Heart left ventricle (tissue), 16 donors: ENCODE measurements around the gene CUX1. TPM values are rescaled to one million over a fixed set of nuclear protein-coding genes. Genes with fewer than 3 reads are reported as not detected.

Experiments used
- ATAC-seq, 4 donors: fragments of 200-7000 bp; cut with Tn5 transposase; one replicate each; pipeline ENCODE4 v1.9.1; 2020 to 2022; ENCODE audit warnings: moderate library complexity in 4 of 4, mild to moderate bottlenecking in 3 of 4, moderate number of reproducible peaks in 1 of 4
- DNase-seq, 5 donors: peaks; one replicate each; pipeline ENCODE4 v3.0.0-alpha.2; 2020
- H3K27ac ChIP-seq, 12 donors: fragments of 200-600 bp; sonication (generic) in 4 of 12; one replicate each; pipeline versions ENCODE4 v1.5.0 to v1.8.0; 2016 to 2022; ENCODE audit warnings: mild to moderate bottlenecking in 2 of 12
- H3K27me3 ChIP-seq, 9 donors: fragments of 200-600 bp; sonication (generic) in 2 of 9; one replicate each; pipeline versions ENCODE4 v1.5.1 to v1.8.0; 2016 to 2022; ENCODE audit warnings: mild to moderate bottlenecking in 3 of 9
- H3K36me3 ChIP-seq, 9 donors: fragments of 200-600 bp; sonication (generic) in 2 of 9; one replicate each; pipeline versions ENCODE4 v1.5.0 to v1.8.0; 2018 to 2022; ENCODE audit warnings: mild to moderate bottlenecking in 2 of 9
- H3K4me1 ChIP-seq, 12 donors: fragments of 200-600 bp; sonication (generic) in 4 of 12; one replicate each; pipeline versions ENCODE4 v1.5.0 to v1.8.0; 2016 to 2022; ENCODE audit warnings: mild to moderate bottlenecking in 3 of 12
- H3K4me3 ChIP-seq, 12 donors: fragments of 200-600 bp; sonication (generic) in 4 of 12; one replicate each; pipeline versions ENCODE4 v1.5.0 to v1.8.0; 2017 to 2022; ENCODE audit warnings: mild to moderate bottlenecking in 9 of 12, moderate library complexity in 4 of 12
- H3K9me3 ChIP-seq, 12 donors: fragments of 200-600 bp; sonication (generic) in 4 of 12; one replicate each; pipeline versions ENCODE4 v1.5.0 to v1.8.0; 2016 to 2022; ENCODE audit warnings: mild to moderate bottlenecking in 1 of 12
- POLR2A ChIP-seq, 2 donors: fragments of 450-650 bp; IDR thresholded peaks; one replicate each; pipeline ENCODE4 v1.6.1; 2017; ENCODE audit warnings: antibody characterized with exemption in 2 of 2, mild to moderate bottlenecking in 2 of 2, moderate library complexity in 2 of 2
- WGBS, 4 donors: extraction: QIAGEN DNeasy Blood & Tissue Kit in 2 of 4; methylation state at CpG; one replicate each; pipeline versions ENCODE4 v1.1.5 to v1.1.7; 2013 to 2018; 5-methylcytosine and 5-hydroxymethylcytosine counted together
- intact Hi-C, 10 donors: fragments of 100-400 bp; cut with DNase I; formaldehyde crosslinking; loops; one replicate each; pipeline versions ENCODE4 v1.11.1 to v1.14.2; 2022
- polyA plus RNA-seq, 2 donors: library from polyadenylated mRNA; stranded (reverse); fragments of 200-250 nt; gene quantifications; one replicate each; pipeline ENCODE4 v1.2.3, GENCODE V29; 2013
- total RNA-seq, 9 donors: library from RNA; depleted of rRNA in 2 of 9; stranded (reverse); fragments of >200 nt in 2 of 9; fragmentation: NEBNext Ultra II Directional in 3 of 9; extraction: Animal tissue kit (Norgen Biotek cat#: 25700) in 3 of 9; gene quantifications; one replicate each; pipeline versions ENCODE4 v1.1.0 to v1.2.4, GENCODE V29; 2016 to 2023
- TF ChIP-seq, protein P1 (sequence below), 12 donors: fragments of 200-600 bp; sonication (generic) in 4 of 12; IDR thresholded peaks; one replicate each; pipeline versions ENCODE4 v1.5.0 to v1.8.0; 2018 to 2022; ENCODE audit warnings: antibody characterized with exemption in 12 of 12, mild to moderate bottlenecking in 5 of 12
- donor health status: ischemic (EF 13 %, LVEDD 7.1; RV severe dilation, severe dysfunction).
- donor health status: healthy with polysubstance abuse.
- donor health status: DM: no; HTN: yes; CAD: no.
- donor health status: DM: no; HTN: no; CAD: no.
- donor health status: ischemic (EF 25% LVEDD 6.9; RV normal size, moderate dysfunction).
- donor health status: ischemic (EF 25% LVEDD 5.7; RV mildly dilated, moderate dysfunction).
- donor health status: healthy.
- donor health status: DM: yes; HTN: yes; CAD: no.
- donor health status: ischemic (EF 35%, LVEDD 5.7; RV mildly dilated, moderate dysfunction).
- donor health status: nonischemic (EF 11% LVEDD 7.7; RV severe dilation, severe dysfunction).
- donor health status: DM: yes; HTN: yes; CAD: no.
- donor health status: PGD.
- donor health status: ischemic (EF 29% LVEDD 5.4; RV normal size, mild dysfunction).
- donor health status: nonischemic (EF 23%, LVEDD 6.1; RV moderate dilation, normal function).

Gene CUX1
- total and polyA plus RNA-seq, 11 donors = 51.9 to 173 (median 122) TPM

DNA sequence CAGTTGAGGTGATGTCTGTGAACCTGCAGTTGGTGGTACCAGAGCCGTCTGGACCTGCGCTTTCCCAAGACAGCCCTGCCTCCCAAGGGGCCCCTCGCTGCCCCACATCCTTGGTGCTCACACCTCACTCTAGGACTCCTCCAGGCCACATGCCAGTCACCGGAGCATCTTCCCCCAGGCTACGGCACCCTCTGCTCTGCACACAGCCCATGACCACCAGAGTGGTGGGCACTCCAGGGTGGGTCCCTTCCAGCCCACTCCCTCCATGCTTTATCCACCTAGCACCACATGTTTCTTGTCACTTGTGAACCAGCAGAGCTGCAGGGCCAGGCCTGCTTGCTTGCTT lies 285.6 kb downstream of the CUX1 start:
- ATAC-seq (peak in 1 of 4 donors; percentile 23), DNase-seq (no peak)
- H3K4me1 ChIP-seq = no peaks in the 10 kb centered on the region
- TF ChIP-seq, protein P1, sequence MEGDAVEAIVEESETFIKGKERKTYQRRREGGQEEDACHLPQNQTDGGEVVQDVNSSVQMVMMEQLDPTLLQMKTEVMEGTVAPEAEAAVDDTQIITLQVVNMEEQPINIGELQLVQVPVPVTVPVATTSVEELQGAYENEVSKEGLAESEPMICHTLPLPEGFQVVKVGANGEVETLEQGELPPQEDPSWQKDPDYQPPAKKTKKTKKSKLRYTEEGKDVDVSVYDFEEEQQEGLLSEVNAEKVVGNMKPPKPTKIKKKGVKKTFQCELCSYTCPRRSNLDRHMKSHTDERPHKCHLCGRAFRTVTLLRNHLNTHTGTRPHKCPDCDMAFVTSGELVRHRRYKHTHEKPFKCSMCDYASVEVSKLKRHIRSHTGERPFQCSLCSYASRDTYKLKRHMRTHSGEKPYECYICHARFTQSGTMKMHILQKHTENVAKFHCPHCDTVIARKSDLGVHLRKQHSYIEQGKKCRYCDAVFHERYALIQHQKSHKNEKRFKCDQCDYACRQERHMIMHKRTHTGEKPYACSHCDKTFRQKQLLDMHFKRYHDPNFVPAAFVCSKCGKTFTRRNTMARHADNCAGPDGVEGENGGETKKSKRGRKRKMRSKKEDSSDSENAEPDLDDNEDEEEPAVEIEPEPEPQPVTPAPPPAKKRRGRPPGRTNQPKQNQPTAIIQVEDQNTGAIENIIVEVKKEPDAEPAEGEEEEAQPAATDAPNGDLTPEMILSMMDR (IDR thresholded peaks at IDR 0.05) = no peak
- TF ChIP-seq POLR2A (IDR thresholded peaks at IDR 0.05) = no peak
- H3K36me3 ChIP-seq = peaks cover 0 to 83% (median 66%) of the 10 kb centered on the region in 9 donors
- no peak overlapping the region for H3K4me3 ChIP-seq
- H3K9me3 ChIP-seq = no peaks in the 10 kb centered on the region
- 90 to 98% (median 95%) methylated on average over 5 of the region's 5 CpGs for WGBS, 4 donors
- H3K27ac ChIP-seq = no peak overlapping the region
- H3K27me3 ChIP-seq = no peaks in the 10 kb centered on the region
- intact Hi-C loops = loop anchor here in 1 of 10 donors (10.0 kb wide), 1 partner anchor 48 kb away; no protein-coding TSS in a partner anchor

DNA sequence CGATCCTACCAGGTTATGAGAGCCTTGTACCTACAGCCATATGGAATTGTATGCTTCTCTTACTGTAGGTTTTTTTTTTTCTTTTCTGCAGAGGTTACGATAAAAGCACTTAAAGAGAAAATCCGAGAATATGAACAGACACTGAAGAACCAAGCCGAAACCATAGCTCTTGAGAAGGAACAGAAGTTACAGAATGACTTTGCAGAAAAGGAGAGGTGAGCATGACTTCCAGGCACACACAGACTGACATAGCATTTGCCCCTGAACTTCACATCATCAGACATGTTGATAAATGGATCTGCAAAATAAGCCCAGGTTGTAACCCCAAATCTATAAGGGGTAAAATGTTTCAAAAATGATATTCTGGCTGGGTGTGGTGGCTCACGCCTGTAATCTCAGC lies 286.8 kb downstream of the CUX1 start:
- Histone ChIP-seq H3K9me3 (no peaks in the 10 kb centered on the region), H3K4me3 (no peak overlapping the region), H3K27ac (no peak overlapping the region), H3K4me1 (no peaks in the 10 kb centered on the region), H3K27me3 (no peaks in the 10 kb centered on the region), H3K36me3 (peaks cover 0 to 86% (median 60%) of the 10 kb centered on the region in 9 donors)
- TF ChIP-seq, protein P1 (IDR thresholded peaks at IDR 0.05) = no peak
- no peak for TF ChIP-seq POLR2A (IDR thresholded peaks at IDR 0.05)
- 89 to 98% (median 97%) methylated on average over 5 of the region's 5 CpGs for WGBS, 4 donors
- ATAC-seq = no peak
- intact Hi-C loops = loop anchor here in 1 of 10 donors (10.0 kb wide), 1 partner anchor 49 kb away; no protein-coding TSS in a partner anchor
- peak in 1 of 5 donors; percentile 2 for DNase-seq

DNA sequence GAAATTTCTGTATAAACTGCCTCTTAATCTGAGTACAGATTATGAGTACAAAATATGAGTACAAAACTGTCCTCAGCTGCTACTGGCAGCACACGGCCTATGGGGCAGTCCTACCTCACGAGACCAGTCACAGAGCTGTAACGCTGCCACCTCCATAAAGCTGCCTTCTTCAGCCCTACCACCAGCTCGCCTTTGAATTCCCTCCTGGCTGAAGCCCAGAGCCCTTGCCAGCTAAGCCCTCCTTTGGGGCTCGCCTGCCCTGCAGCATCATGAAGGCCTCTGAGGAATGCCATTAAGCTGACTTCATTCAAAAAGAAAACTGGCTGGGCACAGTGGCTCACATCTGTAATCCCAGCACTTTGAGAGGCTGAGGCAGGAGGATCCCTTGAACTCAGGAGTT lies 289.2 kb downstream of the CUX1 start:
- peak in 1 of 5 donors; percentile 5 for DNase-seq
- Histone ChIP-seq H3K9me3 (no peaks in the 10 kb centered on the region), H3K4me3 (no peak overlapping the region), H3K27me3 (no peaks in the 10 kb centered on the region), H3K27ac (no peak overlapping the region), H3K36me3 (peaks cover 0 to 84% (median 46%) of the 10 kb centered on the region in 9 donors), H3K4me1 (no peaks in the 10 kb centered on the region)
- intact Hi-C loops = loop anchor here in 1 of 10 donors (10.0 kb wide), 1 partner anchor 52 kb away; no protein-coding TSS in a partner anchor
- WGBS, 4 donors = 55 to 78% (median 67%) methylated on average over 5 of the region's 5 CpGs
- ATAC-seq = peak in 3 of 4 donors; percentile 20 to 53 (median 20)
- TF ChIP-seq POLR2A (IDR thresholded peaks at IDR 0.05) = no peak
- TF ChIP-seq, protein P1 (IDR thresholded peaks at IDR 0.05) = no peak

DNA sequence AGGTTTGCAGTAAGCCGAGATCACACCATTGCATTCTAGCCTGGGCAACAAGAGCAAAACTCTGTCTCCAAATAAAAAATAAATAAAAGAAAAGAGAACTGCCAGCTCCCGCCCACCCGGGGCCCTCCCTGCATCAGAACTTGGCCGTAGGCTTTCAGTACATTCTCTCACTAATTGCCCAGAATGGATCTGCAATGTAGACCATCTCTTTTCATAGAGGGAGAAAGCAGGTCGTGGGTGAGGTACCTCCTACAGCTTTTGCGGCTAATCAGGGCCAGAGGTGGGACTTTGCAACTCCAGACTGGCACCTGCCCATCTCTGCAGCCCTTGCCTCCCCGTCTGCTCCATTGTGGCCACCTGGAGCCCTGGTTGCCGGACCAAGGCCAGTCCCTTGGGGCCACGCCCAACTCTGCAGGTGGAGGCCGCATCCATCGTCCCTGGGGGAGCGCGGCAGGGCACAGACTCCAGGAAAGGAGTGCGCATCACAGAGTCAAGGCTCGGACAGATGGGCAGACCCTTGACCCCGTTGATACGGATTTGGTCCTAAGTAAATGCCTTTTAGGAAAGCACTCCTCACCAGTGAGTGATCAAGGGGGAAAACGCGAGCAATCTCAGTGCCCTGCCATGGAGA lies 290.2 kb downstream of the CUX1 start:
- DNase-seq = peak in 1 of 5 donors; percentile 12
- no peaks in the 10 kb centered on the region for H3K4me1 ChIP-seq
- H3K9me3 ChIP-seq = no peaks in the 10 kb centered on the region
- H3K27me3 ChIP-seq = no peaks in the 10 kb centered on the region
- no peak for TF ChIP-seq POLR2A (IDR thresholded peaks at IDR 0.05)
- TF ChIP-seq, protein P1 (IDR thresholded peaks at IDR 0.05) = no peak
- no peak overlapping the region for H3K4me3 ChIP-seq
- no peak overlapping the region for H3K27ac ChIP-seq
- WGBS, 4 donors = 91 to 94% (median 93%) methylated on average over 17 to 19 of the region's 19 CpGs
- ATAC-seq = no peak
- intact Hi-C loops = loop anchor here in 1 of 10 donors (10.0 kb wide), 1 partner anchor 53 kb away; no protein-coding TSS in a partner anchor
- peaks cover 0 to 86% (median 47%) of the 10 kb centered on the region in 9 donors for H3K36me3 ChIP-seq
